Measurements from ENCODE around the gene AP1AR.
A peak's percentile ranks its signal among the peaks of the same experiment; 100 is the strongest.
"Not testable (repeated sequence)": the region's sequence is repeated elsewhere in the genome, so short reads cannot be mapped to it uniquely, and the experiment has no call there.

Gene AP1AR

GRCh38 chr4:112279025-112279881, 47.7 kb downstream of the AP1AR start:
- DNase-seq (ENCODE audit: low spot score) = no peak

GRCh38 chr4:112279882-112280315, 48.3 kb downstream of the AP1AR start:
- no peak for DNase-seq (ENCODE audit: low spot score)

- no peak for DNase-seq (ENCODE audit: low spot score)
These were observed 48.9 kb downstream of the AP1AR start for GRCh38 chr4:112280386-112281056.

- not testable (repeated sequence) for DNase-seq (ENCODE audit: low spot score)
These were observed 50.4 kb downstream of the AP1AR start for GRCh38 chr4:112281895-112282398.

- DNase-seq (ENCODE audit: low spot score) = no peak
These were observed 51.5 kb downstream of the AP1AR start for GRCh38 chr4:112282860-112283667.

- no peak for DNase-seq (ENCODE audit: low spot score)
These were observed 52.6 kb downstream of the AP1AR start for GRCh38 chr4:112284166-112284565.

GRCh38 chr4:112284662-112285411, 53.2 kb downstream of the AP1AR start:
- DNase-seq (ENCODE audit: low spot score) = no peak

GRCh38 chr4:112287258-112287989, 55.8 kb downstream of the AP1AR start:
- peak; percentile 39 for DNase-seq (ENCODE audit: low spot score)

GRCh38 chr4:112288455-112288854, 56.9 kb downstream of the AP1AR start:
- peak; percentile 55 for DNase-seq (ENCODE audit: low spot score)

GRCh38 chr4:112289407-112290253, 58.0 kb downstream of the AP1AR start:
- no peak for DNase-seq (ENCODE audit: low spot score)

GRCh38 chr4:112290341-112290740, 58.8 kb downstream of the AP1AR start:
- DNase-seq (ENCODE audit: low spot score) = no peak

- DNase-seq (ENCODE audit: low spot score) = peak; percentile 47
These were observed 65.6 kb downstream of the AP1AR start, which contains the start of gene ALPK1 for GRCh38 chr4:112296949-112297880. ALPK1 (plus strand) TSS chr4:112297369.

- no peak for DNase-seq (ENCODE audit: low spot score)
These were observed 68.1 kb downstream of the AP1AR start for GRCh38 chr4:112299721-112300120.

GRCh38 chr4:112302320-112303274, 71.0 kb downstream of the AP1AR start:
- DNase-seq (ENCODE audit: low spot score) = peak; percentile 50

- DNase-seq (ENCODE audit: low spot score) = not testable (repeated sequence)
These were observed 73.9 kb downstream of the AP1AR start for GRCh38 chr4:112305477-112305876.

- not testable (repeated sequence) for DNase-seq (ENCODE audit: low spot score)
These were observed 77.7 kb downstream of the AP1AR start for GRCh38 chr4:112309263-112309791.

GRCh38 chr4:112311516-112311915, 79.9 kb downstream of the AP1AR start:
- DNase-seq (ENCODE audit: low spot score) = no peak
